Femur (tissue), 1 donor: ENCODE data around the gene NDUFA9.

Source experiments
- DNase-seq: peaks from one replicate; pipeline ENCODE4 v3.0.0-alpha.2; 2017

Gene NDUFA9

DNA sequence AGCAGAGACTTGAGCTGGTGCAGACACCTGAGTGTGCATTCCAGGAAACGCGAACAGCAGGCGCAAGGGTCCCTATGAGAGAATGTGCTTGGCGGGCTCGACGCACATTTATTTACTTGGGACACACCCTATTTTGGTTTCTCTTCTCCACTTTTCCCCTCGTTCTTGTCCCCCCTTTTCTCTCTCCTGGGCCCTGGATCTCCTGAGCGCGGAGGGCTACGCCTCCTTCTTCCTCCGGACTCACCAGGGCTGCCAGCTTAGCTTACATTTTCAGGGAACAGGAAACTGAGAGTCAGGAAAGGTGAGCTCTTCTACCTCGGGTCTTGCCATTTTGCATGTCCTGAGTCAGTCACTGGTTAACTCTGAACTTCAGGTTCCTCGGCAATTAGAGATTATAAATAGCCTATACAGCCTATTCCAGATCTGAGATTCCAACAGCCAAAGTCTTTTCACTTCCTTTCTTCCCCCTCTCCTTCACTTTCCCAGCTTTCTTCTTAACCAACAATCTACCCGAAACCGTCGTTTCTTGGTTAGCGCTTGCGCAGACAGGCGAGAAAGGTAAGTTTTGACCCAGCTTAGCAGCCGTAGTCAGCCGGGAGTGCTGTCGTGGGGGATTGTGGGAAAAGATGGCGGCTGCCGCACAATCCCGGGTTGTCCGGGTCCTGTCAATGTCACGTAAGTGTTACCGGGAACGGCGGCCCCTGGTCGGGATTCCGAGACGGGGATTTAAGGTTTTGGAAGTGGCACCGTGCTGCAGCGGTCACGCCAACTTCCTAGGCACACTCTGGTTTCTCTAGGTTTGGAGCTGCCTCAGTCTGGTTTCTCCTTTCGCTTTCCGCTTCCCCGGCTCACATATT lies at the start of gene NDUFA9, which contains the start of gene AKAP3:
Gene NDUFA9, plus strand, starts transcription at position 614 of the 857 bp plus-strand sequence. Its CDS starts 13 bp downstream, at position 627.
Gene AKAP3, minus strand, starts transcription at position 551 of the 857 bp plus-strand sequence. CDS start 10,855 bp downstream, outside the sequence.
- DNase-seq = peak; percentile 93

DNA sequence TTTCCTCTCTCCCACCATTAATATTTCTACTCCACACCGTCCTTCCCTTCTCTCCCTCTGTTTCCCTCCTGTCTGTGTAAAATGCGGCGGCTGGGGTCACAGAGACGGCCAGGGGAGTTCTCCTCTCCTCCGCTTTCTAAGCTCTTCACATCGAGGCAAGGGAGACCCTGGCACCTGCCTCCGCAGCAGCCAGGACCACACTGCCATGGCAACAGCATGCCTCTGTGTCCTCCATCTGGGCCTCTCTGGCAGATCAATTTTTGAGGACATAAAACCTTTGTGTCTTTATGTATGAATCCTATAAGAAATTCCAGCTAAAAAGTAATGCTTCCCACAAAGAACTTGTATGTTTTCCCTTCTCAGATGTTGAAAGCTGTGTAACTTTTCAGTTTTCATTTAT lies 45.5 kb upstream of the NDUFA9 start:
- no peak for DNase-seq

DNA sequence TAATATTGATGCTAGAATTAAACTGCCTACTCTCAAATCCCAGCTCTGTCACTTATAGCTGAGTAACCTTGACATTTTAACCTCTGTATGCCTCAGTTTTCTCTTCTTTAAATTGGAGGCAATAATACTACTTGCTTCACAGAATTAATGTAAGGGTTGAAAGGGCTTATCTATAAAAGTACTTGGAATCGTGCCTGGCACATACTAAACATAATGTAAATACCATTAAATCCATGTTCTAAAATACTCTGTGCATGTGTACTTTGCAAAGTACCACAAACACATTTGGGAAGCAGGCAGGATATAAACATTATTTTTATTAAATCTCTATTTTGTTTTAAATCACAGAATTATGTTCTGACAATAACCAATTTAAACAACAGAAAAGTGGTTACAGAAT lies 45.0 kb upstream of the NDUFA9 start:
- no peak for DNase-seq

DNA sequence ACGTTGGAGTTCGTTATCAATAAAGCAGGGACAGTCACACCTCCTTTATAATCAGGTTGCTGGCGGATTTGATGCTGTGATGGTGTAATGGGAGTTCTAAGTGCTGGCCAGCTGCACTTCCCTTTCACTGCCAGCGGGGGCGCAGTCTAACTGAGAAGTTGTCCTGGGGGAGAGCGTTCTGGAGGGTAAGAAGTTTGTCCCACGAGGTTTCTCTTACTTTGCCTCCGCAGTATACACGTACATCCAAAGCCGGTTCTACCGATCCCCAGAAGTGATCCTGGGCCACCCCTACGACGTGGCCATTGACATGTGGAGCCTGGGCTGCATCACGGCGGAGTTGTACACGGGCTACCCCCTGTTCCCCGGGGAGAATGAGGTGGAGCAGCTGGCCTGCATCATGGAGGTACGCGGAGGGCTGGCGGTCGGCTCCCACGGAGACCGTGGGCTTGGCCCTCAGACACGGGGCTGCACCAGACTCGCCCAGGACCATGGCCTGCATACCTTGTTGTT lies 44.2 kb upstream of the NDUFA9 start:
- peak; percentile 72 for DNase-seq

DNA sequence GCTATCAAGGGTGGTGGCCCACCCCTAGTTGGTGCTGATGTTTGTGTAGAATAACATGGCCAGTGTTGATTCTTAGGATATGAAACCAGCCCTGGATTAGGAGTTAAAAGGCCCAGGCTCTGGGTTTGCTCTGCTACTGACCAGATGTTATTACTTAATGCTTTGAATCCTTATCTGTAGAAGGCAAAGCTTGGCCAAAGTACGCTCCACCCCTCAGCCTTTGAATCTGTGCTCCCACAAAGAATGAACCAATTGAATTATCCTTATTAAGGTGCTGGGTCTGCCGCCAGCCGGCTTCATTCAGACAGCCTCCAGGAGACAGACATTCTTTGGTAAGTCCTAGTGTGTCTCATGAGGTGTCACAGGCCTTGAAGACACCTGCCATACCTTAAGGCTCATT lies 41.9 kb upstream of the NDUFA9 start:
- DNase-seq = no peak

DNA sequence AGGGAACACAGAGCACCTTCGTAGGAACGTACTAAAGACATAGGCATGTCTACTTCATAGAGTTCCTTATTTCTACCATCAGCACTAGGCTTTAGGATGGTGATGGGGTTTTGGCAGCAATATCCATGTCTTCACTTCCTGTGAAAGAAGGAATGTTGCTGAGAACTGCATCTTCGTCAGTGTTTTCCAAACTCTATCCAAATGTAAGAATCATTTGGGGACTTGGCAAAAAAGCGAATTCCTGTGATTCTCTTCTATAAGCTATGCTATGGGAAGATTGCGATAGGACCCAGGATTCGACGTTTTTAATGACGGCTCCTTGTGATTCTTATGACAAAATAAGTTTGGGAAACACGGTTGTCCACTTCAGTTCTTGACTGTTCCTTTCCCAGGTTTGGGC lies 39.8 kb upstream of the NDUFA9 start:
- no peak for DNase-seq

DNA sequence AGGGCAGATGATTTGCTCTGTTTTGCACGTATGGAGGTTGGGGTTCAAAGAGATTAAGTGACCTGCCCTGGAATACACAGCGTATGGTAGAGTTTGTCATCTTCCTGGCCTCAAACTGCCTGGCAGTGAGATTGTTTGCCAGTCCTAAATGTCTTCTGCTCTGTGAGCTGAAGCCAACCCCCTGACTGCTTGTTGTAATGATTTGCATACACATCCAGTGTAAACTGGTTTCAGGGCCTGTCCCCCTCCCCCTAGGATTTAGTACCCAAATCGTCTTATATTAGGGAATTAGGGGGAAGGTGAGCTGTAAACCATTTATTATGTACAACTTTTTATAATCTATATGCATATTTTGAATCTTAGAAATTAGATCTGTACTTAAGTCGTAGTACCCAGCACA lies 38.4 kb upstream of the NDUFA9 start:
- DNase-seq = no peak

DNA sequence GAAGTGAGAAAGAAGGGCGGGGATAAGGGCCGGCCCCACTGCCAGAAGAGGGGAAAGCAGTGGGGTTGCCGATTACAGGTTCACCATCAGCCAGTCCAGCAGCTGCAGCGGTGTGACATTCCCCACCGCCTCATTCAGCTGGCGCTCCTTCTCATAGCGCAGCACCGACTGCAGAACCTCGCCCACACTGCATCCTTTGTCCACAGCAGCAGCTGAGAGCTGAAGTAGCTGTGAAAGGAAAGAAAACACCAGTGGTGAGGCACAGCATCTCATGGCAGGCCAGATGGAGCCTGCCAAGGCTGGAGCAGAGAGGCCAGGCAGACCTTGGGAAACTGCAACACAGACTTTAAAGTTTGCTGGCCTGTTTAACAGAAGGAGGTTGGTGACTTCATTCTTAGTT lies 33.2 kb upstream of the NDUFA9 start:
- no peak for DNase-seq

DNA sequence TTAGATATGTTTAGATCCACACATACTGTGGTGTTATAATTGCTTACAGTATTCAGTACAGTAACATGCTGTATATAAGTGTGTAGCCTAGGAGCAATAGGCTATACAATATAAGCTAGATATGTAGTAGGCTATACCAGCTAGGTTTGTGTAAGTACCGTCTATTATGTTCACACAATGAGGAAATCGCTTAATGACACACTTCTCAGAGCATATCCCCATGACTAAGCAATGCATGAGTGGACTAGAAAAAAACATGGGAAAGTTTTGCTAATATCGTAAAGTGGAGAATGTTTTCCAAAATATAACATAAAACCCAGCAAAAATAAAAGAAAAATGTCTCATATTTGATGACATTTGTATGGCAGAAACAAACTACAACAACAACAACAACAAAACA lies 27.4 kb upstream of the NDUFA9 start:
- DNase-seq = no peak

DNA sequence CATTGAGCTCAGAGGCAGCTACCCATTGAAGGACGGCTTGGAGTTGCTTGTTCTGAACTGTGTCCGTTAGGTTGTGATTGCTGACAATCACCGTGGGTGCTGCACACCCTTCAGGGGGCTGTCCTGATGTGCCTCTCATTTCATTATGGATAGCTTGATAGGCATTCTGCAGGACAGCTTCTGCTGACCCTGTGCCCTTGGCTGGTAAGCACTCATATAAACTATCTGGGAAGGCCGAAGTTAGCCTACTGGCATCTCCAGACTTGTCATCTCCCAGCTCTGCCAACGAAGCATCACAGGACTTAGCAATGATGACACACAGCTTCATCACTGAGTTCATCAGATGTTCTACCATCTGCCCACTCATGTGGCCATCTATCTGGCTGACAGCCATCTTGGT lies 22.4 kb upstream of the NDUFA9 start:
- DNase-seq = no peak

DNA sequence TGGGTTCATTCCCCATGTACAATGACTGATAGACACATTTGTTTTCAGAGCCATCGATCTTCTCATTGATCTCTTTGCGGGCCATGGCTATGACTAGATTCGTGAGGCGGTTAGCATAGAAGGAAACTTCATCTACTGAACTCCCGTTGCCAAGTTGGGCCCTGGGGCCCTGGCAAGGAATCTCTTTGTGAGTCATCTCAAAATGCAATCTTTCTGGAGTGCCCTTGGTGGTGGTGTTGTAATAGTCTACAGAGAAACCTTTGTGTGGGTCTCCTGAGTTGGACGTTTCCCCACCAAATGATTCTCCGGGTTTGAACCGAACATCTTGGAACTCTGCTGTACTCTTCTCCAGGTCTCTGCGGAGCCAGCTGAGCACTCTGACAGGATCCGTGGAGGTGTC lies 20.5 kb upstream of the NDUFA9 start:
- no peak for DNase-seq

DNA sequence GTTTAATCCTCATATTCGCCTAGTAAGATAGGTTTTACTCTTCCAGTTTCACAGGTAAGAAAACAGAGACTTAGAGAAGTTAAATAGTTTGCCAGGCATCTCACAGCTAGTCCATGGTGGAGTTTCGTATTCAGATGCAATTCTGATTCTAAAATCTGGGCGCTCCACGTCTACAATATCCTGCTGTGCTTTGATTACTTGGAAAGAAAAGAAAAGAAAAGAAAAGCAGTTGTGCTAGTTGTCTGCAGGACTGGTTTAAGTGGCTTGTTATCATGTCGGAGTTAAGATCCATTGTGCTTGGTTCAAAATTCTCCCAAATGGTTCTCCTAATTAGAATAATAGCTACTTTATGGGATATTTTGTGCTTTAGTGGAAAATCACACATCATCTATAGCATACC lies 18.7 kb upstream of the NDUFA9 start:
- no peak for DNase-seq

DNA sequence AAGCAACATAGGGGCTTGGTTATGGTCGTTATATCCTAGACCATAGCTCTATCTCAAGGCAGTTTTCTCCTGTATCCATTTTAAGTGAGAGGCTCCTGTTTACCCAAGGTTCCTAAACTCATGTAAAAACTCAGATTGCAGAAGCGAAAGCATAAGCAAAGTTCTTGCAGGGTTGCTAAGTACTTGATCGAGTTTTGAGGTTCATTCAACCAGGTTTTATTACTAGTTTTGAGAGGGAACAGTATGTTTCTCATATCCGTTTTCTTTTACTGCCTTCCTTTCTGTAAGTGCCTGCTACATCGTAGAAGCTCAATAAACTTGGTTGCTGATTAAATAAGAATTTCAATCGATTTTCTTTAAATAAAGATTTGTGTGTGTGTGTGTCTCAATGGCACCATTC lies 5.2 kb upstream of the NDUFA9 start:
- no peak for DNase-seq

DNA sequence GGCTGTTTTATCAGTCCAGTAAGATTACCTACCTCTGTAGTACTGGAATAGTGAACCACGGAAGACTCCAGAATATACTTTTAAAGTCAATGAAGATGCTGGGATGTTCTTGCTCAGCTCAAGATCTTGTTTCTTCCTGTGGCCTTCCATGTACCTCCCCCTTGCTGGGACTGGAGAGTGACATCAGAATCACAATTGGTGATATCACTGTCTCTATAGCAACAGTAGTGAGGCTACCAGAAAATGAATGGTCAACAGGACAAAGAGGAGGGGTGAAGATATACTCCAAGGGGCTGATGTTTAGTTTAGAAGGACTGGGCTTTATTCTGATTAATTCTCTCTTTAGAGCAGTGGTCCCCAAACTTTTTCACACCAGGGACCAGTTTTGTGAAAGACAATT lies 3.9 kb upstream of the NDUFA9 start:
- no peak for DNase-seq

DNA sequence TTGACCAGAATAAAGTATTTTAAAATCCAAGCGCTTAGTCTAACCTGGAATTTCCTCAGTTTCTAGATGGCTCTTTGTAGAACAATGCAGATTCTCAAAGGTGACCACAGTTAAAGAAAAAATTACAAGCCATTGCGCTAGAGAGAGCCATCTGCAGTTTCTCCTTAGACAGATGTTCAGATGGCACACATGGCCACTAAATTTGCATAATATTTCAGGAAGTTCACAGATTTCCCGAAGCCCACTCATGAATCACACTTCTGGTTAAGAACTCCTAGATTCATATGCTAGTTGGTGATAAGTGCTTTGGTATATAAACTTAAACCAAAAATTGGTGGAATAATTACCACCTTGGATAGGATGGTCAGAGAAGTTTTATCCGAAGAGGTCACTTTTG lies 812 bp upstream of the NDUFA9 start:
- DNase-seq = no peak

DNA sequence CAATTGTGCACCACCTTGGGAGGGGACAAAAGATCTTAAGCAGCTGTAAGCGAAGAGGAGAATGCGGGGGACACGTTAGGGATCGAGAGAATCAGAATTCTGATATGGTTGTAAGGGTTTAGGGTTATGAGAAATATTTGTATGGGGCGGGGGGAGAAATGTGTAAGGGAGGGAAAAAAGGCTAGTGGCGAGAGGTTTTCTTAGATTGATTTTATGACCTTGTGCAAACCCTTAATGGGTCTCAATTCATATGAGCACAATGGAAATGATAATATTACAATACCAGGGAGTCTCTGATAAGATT lies 396 bp downstream of the NDUFA9 start:
- no peak for DNase-seq

DNA sequence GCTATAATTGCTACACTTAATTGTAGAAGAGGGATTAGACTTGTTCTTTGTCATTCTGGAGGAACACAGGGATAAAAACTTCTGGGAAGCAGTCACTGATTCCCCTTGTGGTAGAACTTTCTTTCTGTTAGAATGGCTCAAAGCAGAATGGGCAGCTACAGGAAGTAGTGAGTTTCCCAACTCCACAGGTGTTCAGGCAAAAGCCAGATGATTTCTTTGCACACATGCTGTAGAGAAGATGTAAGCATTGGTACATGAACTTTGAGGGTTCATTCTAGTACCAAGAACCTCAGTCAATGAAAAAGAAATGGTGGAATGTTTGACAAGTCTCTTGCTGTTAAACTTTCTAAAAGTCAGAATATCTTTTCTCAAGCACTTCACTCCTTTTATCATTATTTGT lies 4.3 kb downstream of the NDUFA9 start:
- DNase-seq = no peak

DNA sequence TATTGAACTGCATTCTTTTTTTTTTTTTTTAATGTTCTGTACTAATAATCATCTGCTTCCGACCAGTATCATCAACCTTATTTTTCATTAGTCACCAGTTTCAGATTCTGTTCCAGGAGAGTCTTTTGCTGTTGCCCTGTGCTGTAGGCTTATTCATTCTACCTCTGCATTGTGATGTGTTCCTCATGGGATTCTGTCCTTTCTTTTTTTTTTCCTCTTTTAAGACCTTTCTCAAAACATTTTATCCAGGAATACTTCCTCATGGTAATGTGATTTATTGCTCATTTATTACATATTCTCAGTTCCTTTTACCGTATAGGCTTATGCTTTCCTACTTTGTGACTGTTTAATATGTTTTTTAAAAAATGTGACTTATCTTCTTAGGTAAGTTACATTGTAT lies 4.8 kb downstream of the NDUFA9 start:
- no peak for DNase-seq

DNA sequence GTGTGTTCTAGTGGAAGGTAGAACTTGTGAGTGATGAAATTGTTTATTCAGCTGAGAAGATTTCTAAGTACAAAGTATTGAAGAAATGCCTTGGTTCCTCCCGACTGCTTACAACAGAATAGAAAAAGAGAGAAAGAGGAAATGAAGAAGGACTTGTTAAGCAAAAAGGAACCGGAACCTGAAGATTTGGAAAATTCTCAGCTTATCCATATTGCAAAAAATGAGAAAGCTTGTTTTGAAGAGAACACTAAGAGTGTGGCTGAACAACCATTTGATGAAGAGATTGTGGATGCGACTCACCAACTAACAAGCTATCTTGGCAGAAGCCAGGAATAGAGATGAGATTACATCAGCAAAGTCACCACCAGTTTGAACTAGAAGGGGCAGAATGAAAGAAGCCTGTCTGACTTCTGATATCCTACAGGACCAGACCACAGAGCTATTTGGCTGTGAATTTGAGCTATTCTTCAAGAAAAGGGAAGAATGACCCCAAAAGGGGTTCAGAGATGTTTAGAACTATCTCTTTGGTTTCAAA lies 15.1 kb downstream of the NDUFA9 start:
- no peak for DNase-seq

DNA sequence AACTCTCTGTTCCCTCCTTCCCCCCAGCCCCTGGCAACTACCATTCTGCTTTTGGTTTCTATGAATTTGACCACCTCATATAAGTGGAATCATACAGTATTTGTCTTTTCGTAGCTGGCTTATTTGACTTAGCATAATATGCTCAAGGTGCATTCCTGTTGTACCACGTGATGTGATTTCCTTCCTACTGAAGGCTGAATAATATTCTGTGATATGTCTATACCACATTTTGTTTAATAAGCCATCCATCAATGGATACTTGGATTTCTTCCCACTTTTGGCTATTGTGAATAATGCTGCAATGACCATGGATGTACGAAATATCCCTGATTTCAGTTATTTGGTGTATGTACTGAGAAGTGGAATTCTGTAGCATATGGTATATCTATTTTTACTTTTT lies 16.3 kb downstream of the NDUFA9 start:
- DNase-seq = no peak

DNA sequence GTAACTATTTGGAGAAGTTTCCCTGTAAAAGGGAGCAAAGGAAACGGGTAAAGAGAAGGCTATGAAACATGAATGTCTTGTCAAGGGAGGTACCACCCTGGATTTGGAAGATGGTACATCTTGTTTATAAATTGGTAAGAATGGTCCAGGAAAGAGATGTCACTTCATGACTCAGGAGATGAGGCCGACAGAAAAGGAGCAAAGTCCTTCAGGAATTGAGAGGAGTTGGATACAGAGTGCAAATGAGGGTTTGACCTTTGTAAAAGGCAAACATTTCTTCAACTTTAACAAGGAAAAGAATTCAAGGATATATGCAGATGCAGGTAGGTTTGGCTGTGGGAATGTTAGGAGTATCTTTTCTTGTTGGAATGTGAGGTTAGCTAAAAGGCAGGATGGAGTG lies 30.8 kb downstream of the NDUFA9 start:
- no peak for DNase-seq

DNA sequence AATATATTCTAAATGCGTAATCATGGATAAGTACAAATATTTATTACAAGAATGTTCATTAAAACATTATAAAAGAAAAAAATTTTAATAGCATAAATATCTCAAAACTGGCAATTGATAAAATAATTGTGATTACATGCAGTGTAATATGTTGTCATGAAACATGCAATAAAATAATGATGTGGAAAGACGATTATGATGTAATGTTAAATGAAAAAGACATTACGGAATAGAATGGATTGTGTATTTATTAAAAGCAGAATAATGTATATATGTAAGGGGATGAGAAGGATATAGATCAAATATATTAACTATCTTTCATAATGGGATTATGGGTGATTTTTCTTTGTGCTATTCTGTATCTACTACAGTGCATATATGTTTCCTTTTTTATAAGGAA lies 32.8 kb downstream of the NDUFA9 start:
- DNase-seq = no peak

DNA sequence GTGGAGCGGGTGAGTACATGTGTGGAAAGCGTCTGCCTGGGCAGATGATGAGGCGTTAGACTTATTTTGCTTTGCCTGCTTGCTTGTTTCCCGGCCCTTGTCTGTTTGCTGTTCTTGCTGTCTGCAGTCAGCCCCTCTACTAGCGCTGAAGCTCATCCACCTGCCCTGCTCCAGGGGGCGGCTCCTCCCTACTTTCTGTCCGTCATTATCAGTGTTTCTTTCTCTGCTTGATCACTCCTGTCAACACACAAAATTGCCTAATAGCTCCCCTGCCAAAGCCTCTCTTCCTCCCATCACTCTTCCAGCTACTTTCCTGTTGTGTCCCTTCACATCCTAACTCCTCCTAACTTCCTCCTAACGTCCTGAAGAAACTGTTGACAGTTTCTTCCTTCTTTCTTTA lies 36.4 kb downstream of the NDUFA9 start:
- no peak for DNase-seq

DNA sequence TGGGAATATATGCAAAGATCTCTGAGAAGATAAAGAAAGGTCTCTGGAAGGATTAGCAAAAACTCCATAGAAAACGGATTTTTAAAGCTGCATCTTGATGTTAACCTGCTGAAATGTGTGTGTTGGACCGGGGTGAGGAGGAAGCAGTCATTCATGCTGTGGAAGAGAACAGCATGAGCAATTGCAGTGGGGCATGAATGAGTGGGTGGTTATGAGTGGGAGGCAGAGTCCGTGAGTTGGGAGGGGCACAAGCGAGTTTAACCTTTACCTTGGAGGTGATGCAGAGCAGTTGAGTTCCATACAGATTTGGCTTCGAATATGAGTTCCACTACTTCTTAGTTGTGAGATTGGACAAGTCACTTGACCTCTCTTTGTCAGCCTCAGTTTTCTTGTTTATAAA lies 41.8 kb downstream of the NDUFA9 start:
- no peak for DNase-seq
